Activated naive CD4-positive, alpha-beta T cell treated with anti-CD3 and anti-CD28 coated beads for 36 hours (primary cell): ENCODE measurements around the gene WDFY2. TPM values are rescaled to one million over a fixed set of nuclear protein-coding genes. Genes with fewer than 3 reads are reported as not detected.
"Not testable (repeated sequence)": the region's sequence is repeated elsewhere in the genome, so short reads cannot be mapped to it uniquely, and the experiment has no call there.

ENCODE experiments used
- CTCF ChIA-PET: fragments of 350-600 bp; sonication (Branson Sonifier 250); formaldehyde crosslinking; loops from one replicate; lab custom pipeline; 2021; ENCODE audit warnings: antibody characterized with exemption; lab: Charles Lee
- DNase-seq: peaks from one replicate; pipeline ENCODE4 v3.0.0-alpha.2; 2020
- H3K27ac Mint-ChIP-seq: one replicate; pipeline ENCODE4 v1.8.0; 2021; ENCODE audit warnings: mild to moderate bottlenecking, mixed read lengths
- H3K27me3 Mint-ChIP-seq: one replicate; pipeline ENCODE4 v1.8.0; 2021; ENCODE audit warnings: low read depth, mixed read lengths
- H3K36me3 Mint-ChIP-seq: one replicate; pipeline ENCODE4 v1.8.0; 2021; ENCODE audit warnings: low read depth, mixed read lengths
- H3K4me1 Mint-ChIP-seq: one replicate; pipeline ENCODE4 v1.8.0; 2021; ENCODE audit warnings: low read depth, mixed read lengths
- H3K4me3 Mint-ChIP-seq: one replicate; pipeline ENCODE4 v1.8.0; 2021; ENCODE audit warnings: mild to moderate bottlenecking, moderate library complexity, mixed read lengths
- H3K9me3 Mint-ChIP-seq: one replicate; pipeline ENCODE4 v1.8.0; 2021; ENCODE audit warnings: mixed read lengths
- intact Hi-C: fragments of 100-400 bp; cut with micrococcal nuclease; formaldehyde crosslinking; loops from one replicate; pipeline ENCODE4 v1.15.1; 2023
- total RNA-seq, 2 experiments: library from RNA; stranded (reverse); gene quantifications; one replicate each; pipeline ENCODE4 v1.2.3, GENCODE V29; 2021

WDFY2 gene
- total RNA-seq, 2 experiments from 2014 or later, result 8.3 to 11.3 TPM

DNA sequence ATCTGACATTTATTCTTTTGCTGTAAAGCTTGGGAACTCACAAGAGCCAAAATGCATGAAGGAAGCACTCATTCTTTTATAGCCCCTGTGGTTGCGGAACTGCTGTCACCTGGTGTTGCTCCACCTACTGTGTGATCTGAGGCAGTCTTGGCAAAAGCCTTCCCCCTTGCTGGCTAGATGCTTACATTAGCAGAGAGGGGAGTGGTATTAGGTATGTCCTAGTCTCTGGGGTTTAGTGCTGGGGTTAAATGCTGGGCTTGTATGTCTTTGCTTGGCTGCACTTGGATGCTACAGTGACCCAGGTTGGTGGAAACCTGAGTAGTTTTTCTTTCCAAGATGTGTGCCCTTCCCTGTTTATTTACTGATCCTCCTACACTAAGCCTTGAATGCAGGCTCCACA, 99.3 kb downstream of the WDFY2 start:
- no peak overlapping the region for H3K27ac Mint-ChIP-seq
- CTCF ChIA-PET, result interaction anchor here (0.7 kb wide), 1 partner anchor 238 kb away, joined by 6 read pairs; no protein-coding TSS in a partner anchor
- peaks cover 22% of the 10 kb centered on the region for H3K4me1 Mint-ChIP-seq
- no peaks in the 10 kb centered on the region for H3K27me3 Mint-ChIP-seq
- DNase-seq, result no peak
- H3K4me3 Mint-ChIP-seq, result no peak overlapping the region
- H3K36me3 Mint-ChIP-seq, result peaks cover 2% of the 10 kb centered on the region
- intact Hi-C loops, result no loop called here
- no peaks in the 10 kb centered on the region for H3K9me3 Mint-ChIP-seq

DNA sequence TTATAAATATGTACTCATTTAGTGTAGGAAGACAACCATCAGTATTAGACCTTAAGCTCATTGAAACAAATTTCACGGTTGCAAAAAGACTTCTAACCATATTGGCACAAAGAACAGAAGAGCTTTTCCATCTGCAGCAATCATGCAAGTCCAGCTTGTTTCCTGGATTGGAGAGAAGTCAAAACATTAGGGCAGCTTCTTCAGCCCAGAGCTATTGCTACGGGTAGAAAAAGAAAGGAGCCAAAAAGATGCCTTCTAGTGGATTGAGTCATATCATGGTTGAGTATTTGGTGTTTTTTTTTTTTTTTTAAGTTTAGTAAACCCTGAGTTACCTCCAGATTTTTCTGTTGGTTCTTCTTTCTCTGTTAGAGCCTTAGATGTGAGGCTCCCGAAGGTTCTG, 99.8 kb downstream of the WDFY2 start:
- no peaks in the 10 kb centered on the region for H3K27me3 Mint-ChIP-seq
- H3K36me3 Mint-ChIP-seq, result peaks cover 2% of the 10 kb centered on the region
- intact Hi-C loops, result no loop called here
- CTCF ChIA-PET, result interaction anchor here (0.7 kb wide), 1 partner anchor 239 kb away, joined by 6 read pairs; no protein-coding TSS in a partner anchor
- H3K9me3 Mint-ChIP-seq, result no peaks in the 10 kb centered on the region
- DNase-seq, result no peak
- peaks cover 26% of the 10 kb centered on the region for H3K4me1 Mint-ChIP-seq
- H3K27ac Mint-ChIP-seq, result no peak overlapping the region
- no peak overlapping the region for H3K4me3 Mint-ChIP-seq

GRCh38 chr13:51687947-51688714, 103.9 kb downstream of the WDFY2 start:
- intact Hi-C loops, result loop anchor here (2.0 kb wide), 1 partner anchor 235 kb away; the partner anchor contains the start of gene INTS6
- DNase-seq, result no peak
- no peak overlapping the region for H3K4me3 Mint-ChIP-seq
- no peak overlapping the region for H3K27ac Mint-ChIP-seq
- peaks cover 21% of the 10 kb centered on the region for H3K4me1 Mint-ChIP-seq
- CTCF ChIA-PET, result no interaction called here
- H3K36me3 Mint-ChIP-seq, result peaks cover 1% of the 10 kb centered on the region
- peaks cover 1% of the 10 kb centered on the region for H3K9me3 Mint-ChIP-seq
- H3K27me3 Mint-ChIP-seq, result no peaks in the 10 kb centered on the region

DNA sequence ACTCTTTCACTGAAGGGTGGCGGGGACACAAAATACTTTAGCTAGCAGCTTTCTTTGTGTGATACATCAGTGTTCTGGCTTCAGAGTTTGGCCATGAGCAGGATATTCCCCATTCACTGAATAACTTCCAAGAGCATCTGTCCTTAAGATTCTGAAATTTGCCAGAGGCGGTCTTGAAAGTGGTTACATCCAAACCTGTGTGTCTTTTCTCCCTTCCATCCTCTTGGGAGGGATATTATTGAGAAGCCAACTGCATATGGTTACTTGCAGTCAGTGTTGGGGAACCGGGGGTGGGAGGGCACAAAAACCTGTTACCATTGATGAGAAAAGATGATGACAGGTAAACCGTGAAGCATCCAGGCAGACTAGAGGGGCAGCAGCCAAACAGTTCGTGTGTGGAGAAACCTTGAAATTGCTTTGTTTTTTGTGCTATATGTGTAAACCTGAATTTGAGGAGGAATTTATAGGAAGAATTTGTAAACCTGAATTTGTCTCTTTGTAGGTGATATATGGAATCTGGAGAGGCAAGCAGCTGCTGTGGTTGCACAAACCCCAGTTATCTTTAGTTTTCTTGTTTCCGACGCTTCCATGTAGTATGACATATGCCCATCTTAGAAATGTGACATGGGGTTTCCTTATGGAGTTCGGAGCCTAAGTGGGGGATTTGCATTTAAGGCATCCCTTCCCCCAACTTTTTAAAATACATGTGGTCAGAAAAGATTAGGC, 104.8 kb downstream of the WDFY2 start:
- intact Hi-C loops, result loop anchor here (2.0 kb wide), 1 partner anchor 236 kb away; the partner anchor contains the start of gene INTS6
- CTCF ChIA-PET, result no interaction called here
- H3K27me3 Mint-ChIP-seq, result no peaks in the 10 kb centered on the region
- no peak for DNase-seq
- peaks cover 1% of the 10 kb centered on the region for H3K9me3 Mint-ChIP-seq
- peaks cover 21% of the 10 kb centered on the region for H3K4me1 Mint-ChIP-seq
- H3K27ac Mint-ChIP-seq, result no peak overlapping the region
- H3K4me3 Mint-ChIP-seq, result no peak overlapping the region
- peaks cover 1% of the 10 kb centered on the region for H3K36me3 Mint-ChIP-seq

DNA sequence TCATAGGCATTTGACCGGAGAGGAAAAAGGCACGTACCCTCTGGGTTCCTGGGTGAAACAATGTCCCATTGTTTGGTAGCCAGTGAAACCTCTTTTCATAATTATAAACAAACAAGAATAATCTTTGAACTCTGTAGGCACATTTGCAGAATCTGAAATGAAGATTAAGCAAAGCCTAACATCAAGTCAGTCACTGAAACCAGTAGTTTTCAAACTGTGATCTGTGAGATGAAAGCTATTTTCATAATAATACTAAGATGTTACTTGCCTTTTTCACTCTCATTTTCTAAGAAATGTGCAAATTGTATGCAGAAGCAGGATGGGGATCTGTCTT, 105.4 kb downstream of the WDFY2 start:
- intact Hi-C loops, result loop anchor here (2.0 kb wide), 1 partner anchor 237 kb away; the partner anchor contains the start of gene INTS6
- Mint-ChIP-seq H3K9me3 (peaks cover 1% of the 10 kb centered on the region), H3K4me3 (no peak overlapping the region), H3K27me3 (no peaks in the 10 kb centered on the region), H3K4me1 (peaks cover 21% of the 10 kb centered on the region), H3K36me3 (peaks cover 1% of the 10 kb centered on the region), H3K27ac (no peak overlapping the region)
- DNase-seq, result no peak
- CTCF ChIA-PET, result no interaction called here

DNA sequence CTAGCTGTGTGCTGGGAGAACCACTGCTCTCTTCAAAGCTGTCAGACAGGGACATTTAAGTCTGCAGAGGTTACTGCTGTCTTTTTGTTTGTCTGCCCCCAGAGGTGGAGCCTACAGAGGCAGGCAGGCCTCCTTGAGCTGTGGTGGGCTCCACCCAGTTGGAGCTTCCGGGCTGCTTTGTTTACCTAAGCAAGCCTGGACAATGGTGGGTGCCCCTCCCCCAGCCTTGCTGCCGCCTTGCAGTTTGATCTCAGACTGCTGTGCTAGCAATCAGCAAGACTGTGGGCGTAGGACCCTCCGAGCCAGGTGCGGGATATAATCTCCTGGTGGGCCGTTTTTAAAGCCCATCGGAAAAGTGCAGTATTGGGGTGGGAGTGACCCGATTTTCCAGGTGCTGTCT, 111.4 kb downstream of the WDFY2 start:
- H3K27me3 Mint-ChIP-seq, H3K4me1 Mint-ChIP-seq, CTCF ChIA-PET, H3K4me3 Mint-ChIP-seq, DNase-seq, intact Hi-C loops, H3K36me3 Mint-ChIP-seq, H3K9me3 Mint-ChIP-seq, H3K27ac Mint-ChIP-seq: not testable (repeated sequence)

DNA sequence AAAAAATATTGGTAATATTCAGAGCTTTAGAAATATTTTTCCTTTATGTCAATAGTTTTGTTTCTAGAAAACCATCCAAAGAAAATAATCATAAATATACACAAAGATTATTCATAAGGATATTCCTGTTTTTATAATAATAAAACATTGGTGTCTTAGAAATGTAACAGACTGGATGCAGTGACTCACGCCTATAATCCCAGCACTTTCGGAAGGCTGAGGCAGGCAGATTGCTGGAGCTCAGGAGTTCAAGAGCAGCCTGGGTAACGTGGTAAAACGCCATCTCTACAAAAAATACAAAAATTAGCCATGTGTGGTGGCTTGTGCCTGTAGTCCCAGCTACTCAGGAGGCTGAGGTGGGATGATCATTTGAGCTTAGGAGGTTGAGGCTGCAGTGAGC, 112.9 kb downstream of the WDFY2 start:
- DNase-seq, result no peak
- Mint-ChIP-seq H3K9me3 (no peaks in the 10 kb centered on the region), H3K4me1 (no peaks in the 10 kb centered on the region), H3K27ac (no peak overlapping the region), H3K36me3 (peaks cover 4% of the 10 kb centered on the region), H3K27me3 (no peaks in the 10 kb centered on the region), H3K4me3 (no peak overlapping the region)
- intact Hi-C loops, result no loop called here
- CTCF ChIA-PET, result no interaction called here

- Mint-ChIP-seq H3K36me3 (peaks cover 4% of the 10 kb centered on the region), H3K27me3 (no peaks in the 10 kb centered on the region), H3K27ac (no peak overlapping the region), H3K9me3 (no peaks in the 10 kb centered on the region), H3K4me3 (no peak overlapping the region), H3K4me1 (no peaks in the 10 kb centered on the region)
- CTCF ChIA-PET, result interaction anchor here (2.0 kb wide), 1 partner anchor 100 kb away, joined by 5 read pairs; no protein-coding TSS in a partner anchor
- no peak for DNase-seq
- intact Hi-C loops, result no loop called here
Observed at GRCh38 chr13:51697855-51698254, 113.6 kb downstream of the WDFY2 start.

DNA sequence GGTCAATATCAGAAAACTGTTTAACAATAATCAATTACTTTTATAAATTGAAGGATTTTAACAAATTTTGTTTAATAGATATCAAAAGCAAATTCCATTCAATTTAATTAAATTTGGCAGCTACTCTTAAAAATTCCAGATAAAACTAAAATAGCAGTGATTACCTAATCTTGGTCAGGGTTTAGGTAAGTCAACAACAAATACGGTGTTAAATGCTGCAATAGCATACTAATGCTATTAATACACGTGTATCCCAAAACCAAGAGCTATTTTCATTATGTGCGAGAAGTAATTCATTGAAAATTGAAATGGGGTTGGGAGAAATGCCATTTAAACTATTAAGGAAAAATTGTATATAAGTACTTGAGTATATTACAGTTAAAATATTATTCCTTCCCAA, 114.1 kb downstream of the WDFY2 start:
- no peak overlapping the region for H3K27ac Mint-ChIP-seq
- no peak for DNase-seq
- intact Hi-C loops, result no loop called here
- H3K4me1 Mint-ChIP-seq, result no peaks in the 10 kb centered on the region
- CTCF ChIA-PET, result interaction anchor here (2.0 kb wide), 1 partner anchor 100 kb away, joined by 5 read pairs; no protein-coding TSS in a partner anchor
- H3K9me3 Mint-ChIP-seq, result no peaks in the 10 kb centered on the region
- H3K27me3 Mint-ChIP-seq, result no peaks in the 10 kb centered on the region
- H3K36me3 Mint-ChIP-seq, result peaks cover 4% of the 10 kb centered on the region
- no peak overlapping the region for H3K4me3 Mint-ChIP-seq

DNA sequence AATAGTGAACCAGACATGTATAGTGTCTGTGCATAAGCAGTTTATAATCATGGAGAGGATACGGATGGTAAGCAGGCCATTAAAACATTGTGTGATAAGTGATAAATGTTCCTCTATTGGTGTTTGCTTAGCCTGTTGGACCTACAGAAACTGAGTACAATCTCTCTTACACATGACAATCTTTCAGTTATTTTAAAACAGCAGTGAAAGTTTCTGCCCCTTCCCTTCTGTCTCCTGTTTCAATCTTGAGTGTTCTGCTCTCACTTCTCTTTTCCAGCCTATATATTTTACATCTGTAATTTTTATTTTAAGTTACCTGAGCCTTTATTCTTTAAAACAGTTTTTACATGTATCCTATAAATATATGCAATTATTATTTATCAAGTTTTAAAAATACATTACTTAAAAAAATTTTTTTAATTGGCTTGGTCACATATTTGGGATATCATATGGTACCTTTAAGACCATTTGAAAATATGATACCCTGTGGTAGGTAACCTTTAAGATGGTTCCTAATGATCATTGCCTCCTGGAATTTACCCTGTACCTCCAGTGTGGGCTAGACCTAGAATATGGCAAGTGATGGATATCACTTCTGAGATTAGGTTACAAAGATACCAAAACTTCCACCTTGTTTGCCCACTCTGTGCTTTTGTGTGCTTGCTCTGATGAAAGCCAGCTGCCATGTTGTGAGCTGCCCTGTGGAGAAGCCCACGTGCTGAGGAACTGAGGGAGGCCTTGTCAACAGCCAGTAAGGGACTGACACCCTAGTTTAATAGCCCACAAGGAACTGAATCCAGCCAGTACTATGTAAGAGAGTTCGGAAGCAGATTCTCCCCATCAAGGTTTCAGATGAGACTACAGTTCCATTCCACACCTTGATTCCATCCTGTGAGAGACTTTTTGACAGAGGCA, 120.4 kb downstream of the WDFY2 start:
- DNase-seq, result no peak
- CTCF ChIA-PET, result no interaction called here
- Mint-ChIP-seq H3K36me3 (peaks cover 11% of the 10 kb centered on the region), H3K4me3 (no peak overlapping the region), H3K27ac (no peak overlapping the region), H3K4me1 (no peaks in the 10 kb centered on the region), H3K9me3 (no peaks in the 10 kb centered on the region), H3K27me3 (no peaks in the 10 kb centered on the region)
- intact Hi-C loops, result no loop called here

GRCh38 chr13:51707461-51707860, 123.2 kb downstream of the WDFY2 start:
- intact Hi-C loops, result no loop called here

GRCh38 chr13:51713807-51714206, 129.5 kb downstream of the WDFY2 start:
- no peak for DNase-seq
- Mint-ChIP-seq H3K4me1 (no peaks in the 10 kb centered on the region), H3K27me3 (no peaks in the 10 kb centered on the region), H3K27ac (no peak overlapping the region), H3K9me3 (no peaks in the 10 kb centered on the region), H3K4me3 (no peak overlapping the region), H3K36me3 (peaks cover 2% of the 10 kb centered on the region)
- CTCF ChIA-PET, result no interaction called here
- intact Hi-C loops, result no loop called here

More at GRCh38 chr13:51707461-51707860, 123.2 kb downstream of the WDFY2 start:
- no peak overlapping the region for H3K4me3 Mint-ChIP-seq
- DNase-seq, result no peak
- H3K27me3 Mint-ChIP-seq, result no peaks in the 10 kb centered on the region
- no peaks in the 10 kb centered on the region for H3K9me3 Mint-ChIP-seq
- no peaks in the 10 kb centered on the region for H3K4me1 Mint-ChIP-seq
- H3K27ac Mint-ChIP-seq, result no peak overlapping the region
- H3K36me3 Mint-ChIP-seq, result peaks cover 11% of the 10 kb centered on the region
- CTCF ChIA-PET, result no interaction called here
